ENCODE results near the gene LCMT1. TPM values are rescaled to one million over a fixed set of nuclear protein-coding genes. Genes with fewer than 3 reads are reported as not detected.

The LCMT1 gene
- total RNA-seq, 1 donor from 2014 or later, result 32.1 TPM

DNA sequence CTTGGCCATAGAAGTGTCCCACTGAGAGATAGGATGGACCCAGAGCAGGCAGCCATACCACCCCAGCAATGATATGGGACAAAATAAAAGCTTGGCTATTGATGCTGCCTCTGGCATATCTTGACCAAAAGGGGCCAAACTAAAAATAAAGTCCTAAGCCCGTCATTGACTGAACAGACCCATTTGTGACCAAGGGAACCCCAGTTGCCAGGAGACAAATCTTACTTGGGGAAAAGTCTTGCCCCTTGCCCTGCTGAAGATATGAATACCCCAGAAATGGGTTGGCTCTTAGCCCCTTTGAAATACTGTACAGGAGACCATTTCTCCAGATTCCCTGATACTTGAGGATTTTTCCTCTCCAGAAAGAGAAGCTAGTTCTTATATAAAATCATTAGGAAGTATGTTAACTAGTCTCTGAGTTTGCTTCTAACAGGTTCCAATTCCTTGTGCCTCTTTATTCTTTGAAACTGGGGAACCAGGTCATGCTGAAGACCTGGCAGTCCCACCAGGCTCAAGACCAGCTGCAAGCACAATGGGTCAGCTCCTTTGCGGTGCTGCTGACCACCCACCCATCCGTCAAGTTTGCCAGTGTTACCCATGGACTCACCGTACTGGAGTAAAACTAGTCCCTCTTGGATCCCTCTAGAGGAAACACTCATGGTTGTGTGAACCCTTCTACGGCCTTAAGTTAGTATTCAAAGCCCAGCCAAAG, 31.0 kb upstream of the LCMT1 start:
- Histone ChIP-seq H3K4me3 (ENCODE audit: low read depth, low read length) (no peak overlapping the region), H3K36me3 (ENCODE audit: control insufficient read depth, insufficient read depth, low read length) (no peaks in the 10 kb centered on the region), H3K27me3 (ENCODE audit: control insufficient read depth, insufficient read depth, low read length) (no peaks in the 10 kb centered on the region)
- DNase-seq (ENCODE audit: low read depth) (no peak), FAIRE-seq (no peak)
- TF ChIP-seq, protein P1, sequence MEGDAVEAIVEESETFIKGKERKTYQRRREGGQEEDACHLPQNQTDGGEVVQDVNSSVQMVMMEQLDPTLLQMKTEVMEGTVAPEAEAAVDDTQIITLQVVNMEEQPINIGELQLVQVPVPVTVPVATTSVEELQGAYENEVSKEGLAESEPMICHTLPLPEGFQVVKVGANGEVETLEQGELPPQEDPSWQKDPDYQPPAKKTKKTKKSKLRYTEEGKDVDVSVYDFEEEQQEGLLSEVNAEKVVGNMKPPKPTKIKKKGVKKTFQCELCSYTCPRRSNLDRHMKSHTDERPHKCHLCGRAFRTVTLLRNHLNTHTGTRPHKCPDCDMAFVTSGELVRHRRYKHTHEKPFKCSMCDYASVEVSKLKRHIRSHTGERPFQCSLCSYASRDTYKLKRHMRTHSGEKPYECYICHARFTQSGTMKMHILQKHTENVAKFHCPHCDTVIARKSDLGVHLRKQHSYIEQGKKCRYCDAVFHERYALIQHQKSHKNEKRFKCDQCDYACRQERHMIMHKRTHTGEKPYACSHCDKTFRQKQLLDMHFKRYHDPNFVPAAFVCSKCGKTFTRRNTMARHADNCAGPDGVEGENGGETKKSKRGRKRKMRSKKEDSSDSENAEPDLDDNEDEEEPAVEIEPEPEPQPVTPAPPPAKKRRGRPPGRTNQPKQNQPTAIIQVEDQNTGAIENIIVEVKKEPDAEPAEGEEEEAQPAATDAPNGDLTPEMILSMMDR (IDR thresholded peaks at IDR 0.05; ENCODE audit: insufficient read depth, low read length, severe bottlenecking), result no peak

DNA sequence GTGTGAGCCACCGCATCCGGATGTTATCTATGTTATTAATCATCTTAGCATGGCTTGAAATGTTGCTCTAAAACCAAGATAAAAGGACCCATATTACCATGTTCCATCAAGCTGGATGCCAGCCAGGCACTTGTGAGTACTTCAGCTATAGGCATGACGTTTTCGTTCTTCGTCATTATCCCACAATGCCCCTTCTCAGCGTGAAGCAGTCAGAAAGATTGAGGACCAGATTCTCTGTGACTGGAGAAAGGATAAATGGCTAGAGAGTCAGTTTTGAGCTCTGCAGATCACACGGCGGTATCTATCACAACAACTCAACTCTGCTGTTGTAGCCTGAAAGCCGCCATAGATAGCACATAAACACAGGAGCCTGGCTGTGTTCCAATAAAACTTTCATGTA, 29.8 kb upstream of the LCMT1 start:
- FAIRE-seq, result no peak
- no peaks in the 10 kb centered on the region for H3K27me3 ChIP-seq (ENCODE audit: control insufficient read depth, insufficient read depth, low read length)
- TF ChIP-seq, protein P1 (IDR thresholded peaks at IDR 0.05; ENCODE audit: insufficient read depth, low read length, severe bottlenecking), result no peak
- H3K36me3 ChIP-seq (ENCODE audit: control insufficient read depth, insufficient read depth, low read length), result no peaks in the 10 kb centered on the region
- no peak overlapping the region for H3K4me3 ChIP-seq (ENCODE audit: low read depth, low read length)
- DNase-seq (ENCODE audit: low read depth), result no peak

DNA sequence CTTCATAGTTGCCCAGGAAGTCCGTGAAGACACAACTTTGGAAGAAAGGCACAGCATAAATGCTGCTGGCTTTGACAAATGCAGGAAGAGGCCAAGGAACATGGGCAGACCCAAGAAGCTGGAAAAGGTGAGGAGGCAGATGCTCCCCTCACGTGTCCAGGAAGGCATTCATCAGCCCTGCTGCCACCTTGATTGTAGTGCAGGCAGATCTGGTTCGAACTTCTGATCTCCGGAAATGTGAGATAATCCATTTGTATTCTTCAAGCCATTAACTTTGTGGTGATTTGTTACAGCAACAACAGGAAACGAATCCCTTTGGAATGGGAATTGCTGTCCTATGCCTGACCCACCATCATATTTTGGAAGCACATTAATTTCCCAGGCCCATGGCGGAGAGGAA, 28.5 kb upstream of the LCMT1 start:
- Histone ChIP-seq H3K27me3 (ENCODE audit: control insufficient read depth, insufficient read depth, low read length) (no peaks in the 10 kb centered on the region), H3K4me3 (ENCODE audit: low read depth, low read length) (no peak overlapping the region), H3K36me3 (ENCODE audit: control insufficient read depth, insufficient read depth, low read length) (no peaks in the 10 kb centered on the region)
- TF ChIP-seq, protein P1 (IDR thresholded peaks at IDR 0.05; ENCODE audit: insufficient read depth, low read length, severe bottlenecking), result no peak
- no peak for DNase-seq (ENCODE audit: low read depth)
- FAIRE-seq, result no peak

DNA sequence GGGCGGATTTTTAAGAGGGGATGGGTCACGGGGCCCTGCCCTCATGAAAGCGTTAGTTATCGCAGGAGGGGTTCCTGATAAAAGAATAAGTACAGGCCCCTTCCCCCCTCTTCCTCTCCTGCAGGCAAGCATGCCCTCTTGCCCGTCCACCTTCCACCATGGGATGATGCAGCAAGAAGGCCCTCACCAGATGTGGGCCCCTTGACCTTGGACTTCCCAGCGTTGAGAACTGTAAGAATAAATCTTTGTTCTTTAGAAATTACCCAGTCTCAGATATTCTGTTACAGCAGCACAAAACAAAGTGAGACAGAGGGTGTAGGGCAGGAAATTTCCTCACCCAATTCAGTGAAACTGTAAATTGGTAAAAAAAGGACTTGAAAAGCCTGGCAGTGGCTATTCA, 27.8 kb upstream of the LCMT1 start:
- no peak overlapping the region for H3K4me3 ChIP-seq (ENCODE audit: low read depth, low read length)
- DNase-seq (ENCODE audit: low read depth), result no peak
- H3K36me3 ChIP-seq (ENCODE audit: control insufficient read depth, insufficient read depth, low read length), result no peaks in the 10 kb centered on the region
- TF ChIP-seq, protein P1 (IDR thresholded peaks at IDR 0.05; ENCODE audit: insufficient read depth, low read length, severe bottlenecking), result no peak
- no peak for FAIRE-seq
- no peaks in the 10 kb centered on the region for H3K27me3 ChIP-seq (ENCODE audit: control insufficient read depth, insufficient read depth, low read length)

DNA sequence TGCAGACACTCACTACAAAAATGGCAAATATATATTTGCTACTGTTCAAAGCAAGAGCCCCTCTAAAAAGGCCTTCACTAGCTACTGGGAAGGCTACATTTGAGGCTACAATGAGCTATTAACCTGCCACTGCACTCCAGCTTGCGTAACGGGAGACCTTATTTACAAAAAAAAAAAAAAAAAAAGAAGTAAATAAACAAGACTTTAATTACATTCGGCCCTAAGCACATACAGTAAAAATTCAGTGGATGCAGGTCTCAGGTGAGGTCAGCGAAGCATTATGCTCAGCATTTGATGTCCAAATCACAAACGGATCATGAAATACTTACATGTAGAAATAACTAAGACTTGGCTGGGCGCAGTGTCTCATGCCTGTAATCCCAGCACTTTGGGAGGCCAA, 26.7 kb upstream of the LCMT1 start:
- Histone ChIP-seq H3K4me3 (ENCODE audit: low read depth, low read length) (no peak overlapping the region), H3K27me3 (ENCODE audit: control insufficient read depth, insufficient read depth, low read length) (no peaks in the 10 kb centered on the region), H3K36me3 (ENCODE audit: control insufficient read depth, insufficient read depth, low read length) (no peaks in the 10 kb centered on the region)
- DNase-seq (ENCODE audit: low read depth), result no peak
- FAIRE-seq, result no peak
- TF ChIP-seq, protein P1 (IDR thresholded peaks at IDR 0.05; ENCODE audit: insufficient read depth, low read length, severe bottlenecking), result no peak

DNA sequence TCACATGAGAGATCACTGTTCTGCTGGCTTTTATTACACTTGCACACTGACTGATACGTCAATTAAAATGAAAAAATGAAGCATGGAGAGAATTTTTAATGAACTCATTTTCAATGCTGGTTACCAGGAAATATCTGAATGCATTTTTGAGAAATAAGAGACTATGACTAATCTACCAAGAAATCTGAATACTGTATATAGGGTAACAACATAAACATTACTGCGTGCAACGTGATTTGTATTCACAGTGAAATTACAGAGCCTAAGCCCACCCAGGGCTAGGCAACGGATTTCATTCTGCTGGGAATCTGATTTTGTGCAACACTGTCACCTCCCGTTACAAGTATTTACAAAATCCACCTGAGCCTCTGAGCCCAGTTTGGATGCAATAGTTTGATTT, 23.8 kb upstream of the LCMT1 start:
- H3K36me3 ChIP-seq (ENCODE audit: control insufficient read depth, insufficient read depth, low read length), result no peaks in the 10 kb centered on the region
- no peak overlapping the region for H3K4me3 ChIP-seq (ENCODE audit: low read depth, low read length)
- no peaks in the 10 kb centered on the region for H3K27me3 ChIP-seq (ENCODE audit: control insufficient read depth, insufficient read depth, low read length)
- FAIRE-seq (no peak), DNase-seq (ENCODE audit: low read depth) (no peak)
- TF ChIP-seq, protein P1 (IDR thresholded peaks at IDR 0.05; ENCODE audit: insufficient read depth, low read length, severe bottlenecking), result no peak
